HG02884 (cell line): ENCODE data around the gene SCML2.
"Not testable (repeated sequence)": the region's sequence is repeated elsewhere in the genome, so short reads cannot be mapped to it uniquely, and the experiment has no call there.

Experiments
- ATAC-seq: cut with Tn5 transposase; IDR thresholded peaks from one replicate; pipeline ENCODE4 v1.9.1; 2021; ENCODE audit warnings: mild to moderate bottlenecking, moderate library complexity; ENCODE audit not compliant: unreplicated experiment

Gene SCML2

DNA sequence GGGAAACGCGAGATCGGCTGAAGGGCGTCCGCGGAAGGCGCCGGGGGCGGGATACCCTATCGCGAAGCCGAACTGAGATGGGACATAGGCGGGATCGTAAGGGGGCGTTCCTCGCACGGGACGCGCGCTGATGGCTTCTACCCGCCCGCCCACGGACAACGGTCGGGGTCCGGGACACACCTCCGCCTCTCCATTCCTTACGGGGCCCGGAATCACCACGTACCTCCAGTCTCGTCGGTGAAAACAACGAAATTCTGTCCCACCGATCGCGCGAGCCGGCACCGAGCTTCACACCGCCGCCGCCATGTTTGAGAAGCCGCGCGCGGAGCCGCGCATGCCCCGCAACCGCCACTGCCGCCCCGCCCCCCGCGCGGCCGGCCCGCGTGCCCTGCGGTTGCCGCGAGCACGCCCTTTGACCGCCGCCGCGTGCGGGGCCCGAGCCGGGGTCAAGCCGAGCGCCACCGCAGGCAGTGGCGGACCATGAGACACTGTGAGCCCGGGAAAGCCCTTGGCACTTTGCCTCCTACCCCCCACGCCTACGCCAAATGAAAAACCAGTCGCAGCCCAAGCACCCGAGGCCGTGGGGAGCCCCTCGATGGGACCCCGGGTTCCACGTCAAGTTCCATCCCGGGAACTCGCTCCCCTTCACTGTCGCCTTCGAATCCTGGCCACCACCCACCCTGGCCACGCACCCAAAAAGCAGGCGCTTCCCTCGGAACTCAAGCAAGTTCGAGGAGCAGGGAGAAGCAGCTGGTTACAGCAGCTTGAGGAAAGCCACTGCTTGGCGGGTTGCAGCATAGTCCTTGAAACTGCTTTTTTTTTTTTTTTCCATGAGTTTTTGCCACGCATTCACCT, at the start of gene SCML2:
Gene SCML2 (minus strand): TSS at position 320 of the 855 bp plus-strand sequence. CDS start 20,617 bp downstream, outside the sequence.
- ATAC-seq: no peak

DNA sequence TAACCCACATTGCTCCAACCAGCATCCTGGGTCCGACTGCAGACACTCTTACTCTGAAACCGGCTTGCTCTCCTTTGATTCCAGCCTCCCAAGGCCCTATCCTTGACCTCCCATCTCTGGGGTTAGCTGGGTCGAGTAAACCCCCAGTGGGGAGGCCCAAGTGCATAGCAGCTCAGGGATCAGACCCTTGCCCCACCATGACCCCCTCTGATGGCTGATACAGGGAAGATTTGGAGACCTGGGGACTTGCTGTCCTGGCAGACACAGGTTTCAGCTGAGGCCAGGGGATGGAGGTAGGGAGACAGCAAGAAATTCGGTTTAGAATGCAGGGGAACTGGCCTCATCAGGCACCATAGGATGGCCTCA, 47.3 kb upstream of the SCML2 start:
- ATAC-seq: no peak

DNA sequence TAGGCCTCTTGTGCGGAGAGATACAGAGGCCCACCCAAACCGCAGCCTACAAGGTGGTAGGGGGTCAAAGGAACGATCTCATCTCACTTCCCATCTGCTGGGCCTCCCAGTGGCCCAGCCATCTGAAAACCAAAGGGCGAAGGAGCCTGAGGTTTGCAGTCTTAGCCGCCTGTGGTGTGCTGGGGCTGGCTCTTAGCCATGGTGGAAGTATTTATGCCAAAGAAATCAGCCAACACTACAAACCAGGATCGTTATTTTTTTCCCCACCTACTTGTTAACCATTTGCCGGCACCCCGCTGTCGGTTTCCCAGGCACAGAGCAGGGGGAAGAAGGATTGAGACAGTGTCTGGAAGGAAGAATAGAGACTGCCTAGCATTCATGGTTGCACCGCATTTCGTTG, 40.0 kb upstream of the SCML2 start:
- ATAC-seq: no peak

DNA sequence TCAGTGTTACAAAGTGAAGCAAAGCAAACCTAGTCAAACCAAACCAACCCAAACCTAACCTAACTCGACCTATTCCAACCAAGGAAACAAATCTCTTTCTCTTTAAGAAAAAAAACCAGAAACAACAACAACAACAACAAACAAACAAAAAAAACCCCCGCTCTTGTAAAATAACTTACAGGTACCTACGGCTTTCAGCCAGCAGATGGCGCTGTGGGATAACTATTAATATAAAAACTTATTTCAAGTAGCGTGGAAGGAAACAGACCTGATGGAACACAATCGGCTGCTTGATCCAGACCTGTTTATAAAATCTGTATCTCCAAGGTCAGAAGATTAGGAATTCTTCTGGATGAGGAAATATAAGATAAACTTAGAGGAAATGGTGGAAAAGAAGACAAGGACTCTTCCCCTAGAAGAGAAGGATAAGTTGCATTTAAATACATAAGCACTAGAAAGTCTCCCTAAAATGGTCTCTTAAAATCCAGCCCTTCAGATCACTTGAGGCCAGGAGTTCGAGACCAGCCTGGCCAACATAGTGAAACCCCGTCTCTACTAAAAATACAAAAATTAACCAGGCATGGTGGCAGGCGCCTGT, 36.6 kb upstream of the SCML2 start:
- ATAC-seq: no peak

DNA sequence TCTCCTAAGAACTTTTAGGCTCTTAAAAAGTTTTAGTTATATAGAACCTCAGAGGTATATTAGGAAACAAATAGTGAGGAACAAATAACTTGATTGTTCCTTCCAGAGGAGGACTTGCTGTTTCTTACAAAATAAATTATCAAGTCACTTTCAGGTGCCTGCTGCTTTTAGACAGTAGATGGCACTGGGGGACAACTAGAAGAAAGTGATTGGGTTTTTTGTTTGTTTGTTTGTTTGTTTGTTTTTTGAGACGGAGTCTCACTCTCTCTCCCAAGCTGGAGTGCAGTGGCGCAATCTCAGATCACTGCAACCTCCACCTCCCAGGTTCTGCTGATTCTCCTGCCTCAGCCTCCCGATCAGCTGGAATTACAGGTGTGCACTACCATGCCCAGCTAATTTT, 35.5 kb upstream of the SCML2 start:
- no peak for ATAC-seq

DNA sequence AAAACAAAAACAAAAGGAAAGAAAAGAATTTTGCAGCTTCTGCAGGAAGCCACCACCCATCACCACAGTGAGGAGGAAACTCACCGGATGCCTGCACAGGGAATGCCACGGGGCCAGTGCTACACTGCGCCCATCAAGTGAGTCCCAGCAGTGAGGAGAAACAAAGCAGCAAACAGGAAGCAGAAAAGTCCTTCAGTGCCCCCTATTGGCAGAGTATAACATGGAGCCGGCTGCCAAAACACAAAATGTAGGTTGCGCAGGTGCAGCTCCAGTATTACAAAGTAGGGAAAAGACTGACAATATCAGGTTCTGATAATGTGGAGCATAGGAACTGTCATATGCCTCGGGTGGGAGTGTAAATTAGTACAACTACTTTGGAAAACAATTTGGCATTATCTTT, 23.3 kb upstream of the SCML2 start:
- ATAC-seq: no peak

DNA sequence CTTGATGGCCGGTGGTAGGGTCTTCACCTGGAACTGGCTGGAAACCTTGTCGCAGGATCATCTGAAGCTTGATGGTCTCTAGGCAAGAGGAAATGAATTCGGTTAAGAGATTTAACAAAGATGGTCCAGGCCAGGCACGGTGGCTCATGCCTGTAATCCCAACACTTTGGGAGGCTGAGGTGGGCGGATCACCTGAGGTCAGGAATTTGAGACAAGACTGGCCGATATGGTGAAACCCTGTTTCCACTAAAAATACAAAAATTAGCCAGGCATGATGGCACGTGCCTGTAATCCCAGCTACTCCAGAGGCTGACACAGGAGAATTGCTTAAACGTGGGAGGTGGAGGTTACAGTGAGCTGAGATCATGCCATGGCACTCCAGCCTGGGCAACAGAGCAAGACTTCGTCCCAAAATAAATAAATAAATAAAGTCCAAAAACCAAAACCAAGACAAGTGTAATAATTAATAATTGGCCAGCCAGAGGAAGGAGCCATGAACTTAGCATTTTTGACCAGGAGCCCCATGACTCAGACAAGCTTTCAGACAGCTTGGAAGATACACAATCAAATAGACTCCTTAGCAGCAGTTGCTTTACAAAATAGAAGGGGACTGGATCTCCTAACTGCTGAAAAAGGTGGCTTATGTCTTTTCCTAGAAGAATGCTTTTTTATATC, 20.8 kb upstream of the SCML2 start:
- not testable (repeated sequence) for ATAC-seq

DNA sequence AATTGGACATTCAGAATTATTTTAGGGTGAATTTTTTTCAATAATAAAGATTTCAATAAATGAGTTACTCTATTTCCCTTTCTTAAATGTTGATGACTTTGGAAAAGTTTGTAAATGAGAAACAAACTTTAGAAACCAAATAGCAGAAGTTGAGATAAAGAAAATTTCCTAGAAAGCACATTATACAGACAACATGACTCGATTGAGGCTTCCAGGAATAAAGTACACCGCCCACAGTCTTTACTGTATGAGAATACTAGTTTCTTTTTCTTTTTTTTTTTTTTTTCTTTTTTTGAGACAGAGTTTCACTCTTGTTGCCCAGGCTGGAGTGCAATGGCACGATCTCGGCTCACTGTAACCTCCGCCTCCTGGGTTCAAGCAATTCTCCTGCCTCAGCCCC, 14.6 kb upstream of the SCML2 start:
- ATAC-seq: not testable (repeated sequence)

DNA sequence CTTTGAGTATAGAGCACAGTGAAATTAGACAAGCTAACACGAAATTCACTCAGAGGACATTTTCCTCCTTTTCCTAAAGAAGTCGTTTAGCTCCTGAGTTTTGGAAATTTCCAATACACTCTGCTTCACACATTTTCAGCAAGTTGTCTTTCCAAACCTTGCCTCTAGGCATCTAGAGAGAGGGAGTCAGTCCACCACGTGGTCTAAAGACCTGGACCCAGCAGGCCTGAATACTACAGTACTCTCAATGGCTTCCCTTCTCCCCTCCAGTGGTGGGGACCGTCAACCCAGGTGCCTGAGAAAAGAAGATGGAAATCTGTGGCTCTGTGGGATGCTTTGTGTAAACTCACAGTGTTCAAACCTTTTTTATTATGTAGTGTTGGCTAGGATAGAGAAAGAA, 13.9 kb upstream of the SCML2 start:
- ATAC-seq: no peak

DNA sequence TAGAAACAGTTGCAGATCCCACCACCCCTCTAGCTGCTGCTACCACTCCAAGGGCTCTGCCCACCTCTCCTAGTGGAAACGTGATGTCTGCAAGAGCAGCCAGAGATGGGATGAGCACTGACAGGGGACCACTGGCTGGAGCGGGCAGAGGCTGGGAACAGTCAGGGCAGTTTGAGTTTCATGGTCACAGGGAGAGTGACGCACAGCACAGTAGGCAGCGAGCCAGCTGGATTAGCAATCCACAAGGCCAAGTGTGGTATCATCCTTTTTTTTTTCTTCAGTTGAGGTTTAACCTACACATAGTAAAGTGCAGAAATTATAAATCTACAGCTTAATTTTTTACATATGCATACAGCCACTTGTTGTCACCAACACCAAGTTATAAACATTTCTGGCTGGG, 6.4 kb upstream of the SCML2 start:
- ATAC-seq: no peak

DNA sequence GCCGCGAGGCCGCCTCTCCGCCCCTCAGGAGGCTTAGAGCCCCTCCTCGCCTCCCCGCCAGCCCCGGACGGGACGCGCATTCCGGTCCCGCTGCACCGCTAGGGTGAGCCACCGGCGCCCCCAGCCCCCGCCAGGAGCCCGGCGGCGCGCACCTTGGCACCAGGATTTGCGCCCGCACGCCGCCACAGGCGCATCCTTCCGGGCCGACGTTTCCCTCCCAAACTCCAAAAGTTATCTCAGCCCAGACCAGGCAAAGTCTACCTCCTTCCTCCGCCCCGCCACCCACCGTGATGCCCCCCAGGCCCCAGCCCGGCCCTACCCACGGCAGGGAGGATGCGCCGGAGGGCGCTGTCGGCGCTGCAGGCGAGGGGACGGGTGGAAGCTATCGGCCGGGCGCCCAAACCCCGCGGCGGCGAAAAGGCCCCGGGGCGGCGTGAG, 538 bp downstream of the SCML2 start:
- no peak for ATAC-seq

DNA sequence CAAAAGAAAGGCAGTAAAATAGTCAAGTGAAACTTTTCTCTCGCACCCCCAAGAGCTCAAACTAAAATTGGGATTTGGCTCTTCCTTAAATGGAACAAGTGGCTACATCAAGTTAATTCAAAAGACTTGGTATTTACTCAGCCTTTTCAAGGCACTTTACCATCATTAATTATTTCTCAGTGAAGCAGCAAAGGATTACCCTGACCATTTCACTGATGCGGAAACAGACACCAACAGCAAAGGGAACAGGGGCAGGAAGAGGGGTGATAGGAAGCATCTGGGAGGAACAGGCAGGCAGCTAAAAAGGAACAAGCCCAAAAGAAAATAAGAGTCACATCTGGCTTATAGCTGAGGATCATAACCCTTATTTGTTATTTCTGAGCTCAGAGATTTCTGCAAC, 2.7 kb downstream of the SCML2 start:
- no peak for ATAC-seq

DNA sequence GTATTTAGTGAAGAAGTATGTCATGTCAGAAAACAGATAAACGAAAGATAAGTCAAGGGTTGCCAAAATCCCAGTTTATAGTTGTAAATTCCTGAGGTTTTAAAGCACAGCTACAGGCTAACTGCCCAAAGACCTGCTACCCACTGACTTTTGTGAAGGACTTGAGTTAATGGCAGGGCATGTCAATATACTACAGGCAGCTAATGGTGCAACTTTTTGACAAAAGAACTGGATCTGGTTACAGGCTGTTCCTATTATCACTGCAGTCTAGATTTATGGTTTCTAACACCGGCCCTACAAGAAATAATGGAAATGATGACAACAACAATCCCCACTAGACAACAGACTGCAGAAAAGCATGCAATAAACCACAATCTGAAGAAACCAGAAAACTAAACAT, 6.4 kb downstream of the SCML2 start:
- ATAC-seq: no peak

DNA sequence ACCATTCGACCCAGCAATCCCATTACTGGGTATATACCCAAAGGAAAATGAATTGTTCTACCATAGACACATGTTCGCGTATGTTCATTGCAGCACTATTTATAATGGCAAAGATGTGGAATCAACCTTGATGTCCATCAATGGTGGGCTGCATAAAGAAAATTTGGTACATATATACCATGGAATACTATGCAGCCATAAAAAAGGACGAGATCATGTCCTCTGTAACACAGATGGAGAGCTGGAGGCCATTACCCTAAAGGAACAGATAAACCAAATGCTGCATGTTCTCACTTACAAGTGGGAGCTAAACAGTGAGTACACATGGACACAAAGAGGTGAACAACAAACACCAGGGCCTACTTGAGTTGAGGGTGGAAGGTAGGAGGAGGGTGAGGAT, 45.1 kb downstream of the SCML2 start:
- ATAC-seq: no peak

DNA sequence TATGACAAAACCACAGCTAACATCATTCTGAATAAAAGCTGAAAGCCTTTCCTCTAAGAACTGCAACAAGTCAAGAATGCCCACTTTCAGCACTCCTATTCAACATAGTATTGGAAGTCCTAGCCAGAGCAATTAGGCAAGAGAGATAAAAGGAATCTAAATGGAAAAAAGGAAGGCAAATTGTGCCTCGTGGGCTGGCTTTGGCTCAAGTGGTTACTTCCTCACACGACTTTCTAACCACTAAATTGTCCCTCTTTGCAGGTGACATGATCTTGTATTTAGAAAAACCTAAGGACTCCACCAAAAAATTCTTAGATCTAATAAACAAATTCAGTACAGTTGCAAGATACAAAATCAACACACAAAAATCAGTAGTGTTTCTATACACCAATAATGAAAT, 57.2 kb downstream of the SCML2 start:
- no peak for ATAC-seq

DNA sequence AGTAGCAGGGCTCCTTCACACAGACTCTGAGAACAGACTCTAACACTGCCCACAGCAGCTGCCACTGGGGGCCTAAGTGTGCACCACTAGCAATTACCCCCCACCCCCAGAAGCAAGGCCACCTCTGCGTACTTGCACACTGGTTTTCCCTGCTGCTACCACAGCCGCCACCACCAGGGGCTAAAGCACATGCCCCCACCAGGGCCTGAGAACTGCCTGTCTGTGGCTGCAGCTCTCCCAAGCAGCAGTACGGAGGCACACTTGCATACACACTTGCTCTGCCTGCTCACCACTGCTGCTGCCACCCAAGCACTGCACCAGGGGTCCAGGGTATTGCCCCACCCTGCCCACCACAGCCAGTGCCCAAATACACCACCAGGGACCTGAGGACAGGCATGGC, 59.6 kb downstream of the SCML2 start:
- ATAC-seq: no peak

DNA sequence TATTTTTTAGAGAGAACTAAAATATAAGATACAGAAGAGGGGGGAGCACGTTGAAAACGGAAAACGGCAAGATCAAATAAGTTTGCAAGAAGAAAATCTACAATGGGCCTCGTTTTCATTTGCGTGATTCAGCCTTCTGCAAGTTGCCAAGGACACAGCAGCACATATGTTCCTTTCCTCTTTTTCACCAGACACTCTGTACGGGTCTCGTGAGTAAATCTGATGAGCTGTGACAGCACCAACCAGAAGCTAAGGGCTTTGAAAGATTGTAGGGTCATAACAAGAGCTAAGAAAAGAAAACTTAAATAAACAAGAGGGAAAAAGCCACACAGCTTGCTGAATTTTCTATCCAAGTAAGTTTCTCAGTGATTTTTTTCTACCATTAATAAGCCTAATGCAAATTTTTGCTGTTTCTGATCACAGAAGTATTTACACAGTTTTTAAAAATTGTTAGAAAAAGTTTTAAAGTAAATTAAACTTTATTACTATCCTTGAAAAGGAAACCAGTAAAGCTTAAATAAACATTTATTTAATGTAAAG, 63.4 kb downstream of the SCML2 start:
- no peak for ATAC-seq

DNA sequence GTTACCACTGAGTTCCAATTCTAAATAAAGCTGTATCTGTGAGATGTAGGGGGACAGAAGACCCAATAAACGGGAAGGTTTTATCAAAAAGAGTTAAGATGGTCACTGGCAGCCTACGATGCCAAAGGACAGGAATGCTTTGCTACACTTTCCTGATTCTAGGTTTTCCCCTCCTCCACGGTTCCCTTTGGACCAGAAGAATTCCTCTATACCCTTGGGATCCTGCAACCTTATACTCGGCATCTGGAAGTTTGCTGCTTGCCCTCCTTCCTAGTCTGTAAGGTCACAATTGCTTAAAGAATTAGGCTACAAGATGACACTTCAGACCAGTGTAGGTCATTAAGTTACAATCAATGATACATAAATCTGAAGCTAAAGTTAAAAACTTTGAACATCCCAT, 64.3 kb downstream of the SCML2 start:
- no peak for ATAC-seq

DNA sequence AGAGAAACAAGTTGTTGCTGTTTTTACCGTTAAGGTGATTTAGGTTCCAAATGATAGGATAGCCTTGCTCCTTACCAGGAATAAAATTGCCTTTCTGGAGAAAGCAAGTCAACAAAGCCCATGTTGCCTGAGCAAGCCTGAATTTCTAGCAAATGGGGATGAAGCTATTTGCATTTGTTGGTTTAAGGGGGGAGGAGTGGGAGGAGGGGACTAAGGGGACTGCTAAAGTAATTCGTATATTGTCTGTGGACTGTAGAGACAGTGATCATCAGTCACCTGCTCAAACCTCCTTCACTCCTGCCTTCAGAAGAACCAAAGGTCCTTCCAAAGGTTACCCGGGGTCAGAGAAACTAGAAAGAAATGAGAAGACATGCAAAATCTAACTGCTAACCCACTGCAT, 65.8 kb downstream of the SCML2 start:
- no peak for ATAC-seq

DNA sequence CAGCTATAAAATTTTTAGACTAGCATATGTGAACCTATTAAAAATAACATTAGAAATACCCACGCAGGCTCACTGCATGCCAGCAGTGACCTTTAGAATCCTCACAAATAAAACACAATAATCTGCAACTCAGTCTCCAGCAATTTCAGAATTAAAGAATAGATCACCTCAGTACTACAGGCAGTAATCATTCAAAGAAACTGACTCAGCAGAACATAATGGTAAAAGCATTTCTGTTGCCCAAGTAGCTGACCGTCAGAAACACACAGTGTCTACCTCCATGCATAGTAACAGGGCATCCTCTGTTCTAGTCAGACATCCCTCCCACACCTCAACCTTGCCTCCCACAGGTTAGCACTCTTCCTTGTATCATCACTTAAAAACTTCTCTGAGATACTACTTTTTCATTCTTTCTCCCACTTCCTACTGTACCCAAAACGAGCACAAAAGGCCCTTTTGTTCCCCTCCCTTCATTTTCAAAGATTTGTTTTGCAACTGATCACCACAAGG, 68.1 kb downstream of the SCML2 start:
- ATAC-seq: no peak

DNA sequence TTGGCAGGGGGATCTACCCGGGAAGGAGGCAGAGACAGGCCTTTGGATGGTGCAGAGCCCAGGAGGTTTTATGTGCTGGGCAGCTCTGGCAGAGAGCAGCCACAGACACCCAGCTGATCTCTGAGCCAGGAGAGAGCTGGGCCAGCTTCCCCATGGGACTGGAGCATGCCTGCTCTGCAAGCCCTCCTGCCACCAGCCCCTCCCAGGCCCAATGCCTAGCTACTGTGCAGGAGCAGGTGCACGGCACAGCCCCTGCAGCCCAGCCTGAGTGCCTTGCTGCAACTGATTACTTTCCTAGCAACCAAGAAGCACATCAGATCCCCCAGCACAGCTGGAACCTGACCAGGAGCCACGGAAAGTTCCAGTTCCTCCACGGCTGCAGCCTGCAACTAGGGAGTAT, 76.0 kb downstream of the SCML2 start:
- ATAC-seq: no peak

DNA sequence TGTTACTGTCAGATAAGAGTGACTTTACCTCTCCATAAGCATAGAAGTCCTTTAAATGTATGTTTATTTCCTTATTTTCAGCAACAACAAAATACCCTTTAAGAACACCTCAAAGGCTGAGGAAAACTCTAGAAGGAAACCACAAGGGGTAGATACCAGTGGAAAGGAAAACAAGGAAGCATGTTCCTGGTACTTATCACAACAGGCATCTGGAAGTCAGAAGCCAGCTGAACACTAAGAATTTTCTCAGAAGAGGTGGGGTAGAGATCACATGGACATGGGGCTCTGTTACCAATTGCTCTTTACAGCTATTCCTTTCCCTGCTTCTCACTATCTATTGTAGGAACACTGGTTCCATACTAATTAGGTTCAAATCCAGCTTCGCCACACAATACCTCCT, 82.3 kb downstream of the SCML2 start:
- no peak for ATAC-seq
